Islet precursor cell (in vitro differentiated cells): Measurements from ENCODE around the gene MR1.

Experiments used
- DNase-seq: peaks from one replicate; pipeline ENCODE4 v3.0.0-alpha.2; 2018

Gene MR1

GRCh38 chr1:181064702-181065101 is 30.9 kb downstream of the MR1 start:
- DNase-seq = no peak

DNA sequence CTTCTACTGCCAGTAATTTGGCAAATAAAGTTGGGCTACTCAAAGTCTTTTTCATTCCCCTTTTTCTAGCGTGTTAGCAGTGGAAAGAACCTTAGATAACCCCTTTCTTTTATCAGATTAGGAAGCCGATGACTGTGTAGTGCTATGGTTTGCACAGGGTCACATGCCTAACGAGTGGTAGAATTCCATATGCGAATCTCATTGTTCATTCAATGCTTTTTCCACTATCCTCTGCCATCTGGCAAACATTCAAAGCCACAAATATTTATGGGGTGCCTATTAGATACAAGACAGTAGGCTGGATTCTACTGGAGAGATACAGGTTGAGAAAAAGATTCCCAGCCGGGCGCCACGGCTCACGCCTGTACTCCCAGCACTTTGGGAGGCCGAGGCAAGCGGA is 39.9 kb downstream of the MR1 start:
- no peak for DNase-seq

- DNase-seq = no peak
Measured at GRCh38 chr1:181075766-181076350, 42.1 kb downstream of the MR1 start.

GRCh38 chr1:181076852-181077251 is 43.1 kb downstream of the MR1 start:
- no peak for DNase-seq

DNA sequence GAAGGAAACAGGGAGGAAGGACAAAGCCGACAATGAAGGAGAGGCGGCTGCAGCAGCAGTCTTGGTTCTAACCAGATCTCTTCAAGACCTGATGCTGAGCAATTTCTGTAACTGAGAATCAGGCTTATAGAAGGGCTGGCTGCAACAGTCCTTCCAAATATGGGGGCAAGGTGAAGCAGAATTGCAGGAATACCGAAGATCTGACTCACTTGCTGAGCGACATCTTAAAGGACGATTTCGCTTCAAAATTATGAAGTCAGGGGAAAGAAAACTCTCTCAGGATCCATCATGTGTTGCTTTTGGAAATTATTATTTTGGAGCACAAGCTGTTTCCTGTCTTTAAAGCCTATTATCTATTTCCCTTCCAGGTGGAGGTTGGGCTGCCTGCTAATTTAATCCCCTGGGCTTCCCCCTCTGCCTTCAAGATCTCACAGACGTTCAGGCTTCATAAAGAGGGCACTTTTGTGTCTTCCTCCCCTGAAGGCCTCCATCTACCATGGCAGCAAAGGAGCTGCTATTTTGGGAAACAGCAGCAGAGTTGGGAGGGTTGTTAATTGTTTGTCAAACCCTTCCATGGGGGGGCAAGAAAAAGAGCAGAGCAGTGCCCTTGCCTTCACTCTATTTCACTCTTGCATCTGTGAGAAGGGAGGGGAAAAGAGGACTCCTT is 43.9 kb downstream of the MR1 start:
- peak; percentile 73 for DNase-seq

DNA sequence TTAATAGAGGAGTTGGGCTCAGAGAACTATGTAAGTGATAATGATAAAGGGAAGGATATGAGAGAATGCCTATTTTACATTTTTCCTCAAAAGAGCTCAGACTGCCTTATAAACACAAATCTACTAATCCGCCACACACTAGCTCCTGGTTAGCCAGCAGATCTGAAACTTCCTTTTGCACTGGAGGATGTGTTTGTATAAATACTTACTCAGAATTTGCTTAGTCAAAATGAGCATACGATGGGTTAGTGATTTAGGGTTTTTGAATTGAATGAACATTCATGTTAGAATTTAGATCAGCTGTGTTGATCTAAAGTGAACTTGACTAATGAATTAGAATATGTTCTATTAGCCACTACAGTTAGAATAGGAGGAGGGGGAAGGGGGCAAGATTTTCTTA is 45.6 kb downstream of the MR1 start:
- no peak for DNase-seq

DNA sequence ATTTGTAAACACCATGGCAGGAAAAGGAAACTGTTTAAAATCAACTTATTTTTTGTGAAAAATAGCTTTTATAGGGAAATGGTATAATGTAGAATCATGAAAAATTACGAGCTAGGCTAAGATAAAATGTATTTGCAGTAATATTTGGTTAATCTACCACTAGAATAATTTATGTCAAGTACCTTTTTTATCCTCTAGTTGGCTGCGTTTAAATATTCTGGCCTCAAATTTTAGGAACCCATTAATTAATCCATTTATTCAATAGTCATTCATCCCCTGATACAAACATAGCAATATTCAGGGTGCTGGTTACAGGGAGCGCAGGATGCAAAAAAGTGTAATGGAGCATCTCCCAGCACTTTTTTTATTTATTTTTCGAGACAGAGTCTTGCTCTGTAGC is 46.1 kb downstream of the MR1 start:
- no peak for DNase-seq

DNA sequence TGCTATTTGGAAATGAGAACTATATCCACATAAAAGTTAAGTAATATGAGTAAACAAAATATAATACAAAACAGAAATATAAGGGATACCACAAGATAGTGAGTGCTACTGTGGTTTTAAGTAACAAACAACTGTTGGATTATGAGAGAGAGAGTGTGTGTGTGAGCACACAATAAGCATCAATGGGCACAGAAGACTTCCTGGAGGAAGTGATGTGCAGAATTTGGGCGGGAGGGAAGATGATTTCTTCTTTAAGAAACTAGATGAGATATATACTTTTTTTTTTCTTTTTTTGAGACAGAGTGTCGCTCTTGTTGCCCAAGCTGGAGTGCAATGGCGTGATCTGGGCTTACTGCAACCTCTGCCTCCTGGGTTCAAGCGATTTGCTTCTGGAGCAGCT is 46.8 kb downstream of the MR1 start:
- DNase-seq = no peak

GRCh38 chr1:181081395-181081794 is 47.6 kb downstream of the MR1 start:
- DNase-seq = no peak

DNA sequence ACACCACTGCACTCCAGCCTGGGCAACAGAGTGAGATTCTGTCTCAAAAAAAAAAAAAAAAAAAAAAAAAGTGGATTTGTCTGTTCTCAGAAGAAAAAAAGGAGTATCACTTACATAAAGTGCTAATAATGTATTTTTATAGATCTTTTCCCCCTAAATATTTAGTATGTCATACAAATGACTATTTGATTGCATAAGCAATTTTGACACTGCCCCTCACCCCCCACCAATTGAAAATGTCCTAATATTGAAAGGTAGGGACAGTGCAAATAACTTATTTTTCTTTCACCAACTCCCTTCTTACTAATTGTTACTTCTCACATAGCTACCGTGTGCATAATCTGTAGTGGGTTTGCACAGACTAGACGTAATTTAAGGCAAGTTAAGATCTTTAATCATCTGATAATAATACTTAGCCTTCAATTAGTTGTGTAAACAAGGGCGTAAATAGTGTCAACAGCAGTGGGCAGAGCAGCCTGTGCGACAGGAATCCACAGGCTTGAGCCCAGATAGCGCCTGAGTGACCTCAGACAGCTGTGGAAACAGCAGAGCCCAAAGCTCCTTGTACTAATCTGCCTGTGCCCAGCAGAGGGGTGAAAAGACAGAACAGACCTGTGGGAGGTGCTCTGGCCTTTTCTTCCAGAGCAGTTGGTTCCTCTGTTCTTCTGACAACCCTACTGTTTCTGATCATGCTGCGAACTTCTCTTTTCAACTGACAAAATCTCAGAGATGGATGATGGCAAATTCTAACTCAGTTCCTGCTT is 50.2 kb downstream of the MR1 start:
- DNase-seq = peak; percentile 88

- DNase-seq = no peak
Measured at GRCh38 chr1:181084606-181084969, 50.8 kb downstream of the MR1 start.

- peak; percentile 22 for DNase-seq
Measured at GRCh38 chr1:181086091-181086490, 52.3 kb downstream of the MR1 start.

GRCh38 chr1:181086926-181087325 is 53.1 kb downstream of the MR1 start:
- DNase-seq = no peak

- DNase-seq = peak; percentile 38
Measured at GRCh38 chr1:181087400-181087901, 53.7 kb downstream of the MR1 start.

- peak; percentile 98 for DNase-seq
Measured at GRCh38 chr1:181088079-181089016, 54.6 kb downstream of the MR1 start, which contains the start of gene IER5. Gene IER5, plus strand, starts transcription at chr1:181088700. Its CDS starts 203 bp downstream, at chr1:181088903.

DNA sequence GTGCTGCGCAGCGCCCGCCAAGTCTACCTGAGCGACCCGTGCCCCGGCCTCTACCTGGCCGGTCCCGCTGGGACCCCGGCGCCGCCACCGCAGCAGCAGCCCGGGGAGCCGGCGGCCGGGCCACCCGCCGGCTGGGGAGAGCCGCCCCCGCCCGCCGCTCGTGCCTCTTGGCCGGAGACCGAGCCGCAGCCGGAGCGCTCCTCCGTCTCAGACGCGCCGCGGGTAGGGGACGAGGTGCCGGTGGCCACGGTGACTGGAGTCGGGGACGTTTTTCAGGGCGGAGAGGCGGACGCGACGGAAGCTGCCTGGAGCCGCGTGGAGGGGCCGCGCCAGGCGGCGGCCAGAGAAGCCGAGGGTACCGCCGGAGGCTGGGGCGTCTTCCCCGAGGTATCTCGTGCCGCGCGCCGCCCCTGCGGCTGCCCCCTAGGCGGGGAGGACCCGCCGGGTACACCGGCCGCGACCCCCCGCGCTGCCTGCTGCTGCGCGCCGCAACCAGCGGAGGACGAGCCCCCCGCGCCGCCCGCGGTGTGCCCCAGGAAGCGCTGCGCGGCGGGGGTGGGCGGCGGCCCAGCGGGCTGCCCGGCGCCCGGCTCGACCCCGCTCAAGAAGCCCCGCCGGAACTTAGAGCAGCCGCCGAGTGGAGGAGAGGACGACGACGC is 55.4 kb downstream of the MR1 start:
- DNase-seq = no peak

DNA sequence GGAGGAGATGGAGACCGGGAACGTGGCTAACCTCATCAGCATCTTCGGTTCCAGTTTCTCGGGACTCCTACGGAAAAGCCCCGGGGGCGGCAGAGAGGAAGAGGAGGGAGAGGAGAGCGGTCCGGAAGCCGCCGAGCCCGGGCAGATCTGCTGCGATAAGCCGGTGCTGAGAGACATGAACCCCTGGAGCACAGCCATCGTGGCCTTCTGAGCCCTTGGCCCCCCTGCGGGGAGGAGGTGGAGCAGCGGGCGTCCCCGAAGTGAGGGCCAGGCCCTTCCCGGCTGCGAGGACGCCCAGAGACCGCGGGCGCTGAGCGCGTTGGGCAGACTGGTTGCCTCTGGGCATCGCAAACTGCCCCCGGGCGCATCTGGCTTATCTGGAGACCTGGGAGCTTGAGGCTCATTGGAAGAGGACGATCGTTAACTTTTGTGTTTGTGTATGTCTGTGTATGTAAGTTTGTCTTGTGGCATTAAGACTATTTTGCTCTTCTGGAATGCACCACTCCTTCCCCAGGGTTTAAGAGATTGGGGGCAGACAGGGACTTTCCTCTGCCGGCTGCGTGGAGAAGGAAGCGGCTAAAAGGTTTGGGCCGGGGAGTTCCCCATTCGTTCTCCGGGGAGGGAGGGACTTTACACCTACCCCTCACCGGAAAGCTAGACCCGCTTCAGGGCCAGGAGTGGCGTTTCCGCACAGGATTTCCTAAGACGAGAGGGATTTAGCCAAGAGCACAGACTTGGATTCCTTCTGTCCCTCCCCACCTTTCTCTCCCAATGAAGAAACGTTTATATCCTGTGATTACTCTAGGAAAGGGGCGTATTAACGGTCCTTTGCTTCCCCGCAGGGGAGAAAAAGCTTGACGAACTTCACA is 56.1 kb downstream of the MR1 start:
- peak; percentile 79 for DNase-seq

DNA sequence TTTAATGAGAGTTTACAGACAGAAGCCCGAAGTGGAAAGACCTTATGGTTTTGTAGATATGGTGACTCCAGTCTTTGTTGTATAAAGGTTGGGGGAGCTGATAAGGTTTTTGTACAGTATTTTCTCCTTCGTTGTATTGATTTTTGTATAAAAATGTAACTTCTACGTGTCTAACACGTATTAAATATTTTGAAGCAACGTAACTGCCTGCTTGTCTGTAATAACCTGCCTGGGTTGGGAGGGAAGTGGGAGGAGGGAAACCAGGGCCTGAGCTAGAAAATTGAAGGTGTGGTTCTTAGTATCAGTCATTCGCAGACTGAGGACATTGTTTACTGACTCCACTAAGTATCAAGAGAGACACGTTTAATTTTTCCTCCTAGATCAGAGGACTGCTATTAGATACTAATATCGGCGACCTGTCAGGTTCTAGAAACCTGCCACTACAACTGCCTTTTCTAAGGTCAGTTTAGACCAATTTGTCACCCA is 56.9 kb downstream of the MR1 start:
- no peak for DNase-seq

DNA sequence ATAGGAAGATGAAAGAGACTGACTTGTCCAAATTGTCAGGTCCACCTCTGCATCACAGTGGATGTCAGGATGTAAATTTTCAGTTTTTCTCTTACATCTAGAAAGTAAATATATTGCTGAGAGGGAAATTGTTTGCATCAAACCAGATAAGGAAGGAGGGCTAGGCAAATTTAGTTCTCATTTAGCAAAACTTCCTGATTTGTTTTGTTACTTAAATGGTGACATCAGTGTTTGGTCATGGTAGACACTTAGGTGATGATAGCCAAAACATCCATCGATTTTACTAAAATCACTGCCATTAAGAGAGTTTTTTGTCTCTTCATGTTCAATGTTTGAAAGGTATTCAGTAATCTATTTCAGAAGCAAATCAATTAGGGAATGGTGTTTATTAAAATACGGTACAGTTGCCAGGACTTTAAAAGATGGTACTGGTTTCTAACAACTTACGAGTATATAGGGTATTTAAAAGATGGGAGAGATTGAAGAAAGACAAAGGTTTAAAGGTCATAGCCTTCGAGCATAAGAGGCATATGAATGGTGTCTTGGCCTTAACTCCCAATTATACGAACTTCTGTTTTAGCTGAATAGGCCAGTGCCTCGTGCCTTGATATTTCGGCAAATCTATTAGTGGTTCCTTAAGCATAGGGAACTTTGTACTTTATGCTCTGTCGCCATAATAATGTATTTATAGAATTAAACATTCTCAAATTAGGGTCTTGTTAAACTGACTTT is 57.7 kb downstream of the MR1 start:
- DNase-seq = no peak

GRCh38 chr1:181092056-181092455 is 58.3 kb downstream of the MR1 start:
- DNase-seq = no peak
